Heart left ventricle (tissue), 13 donors: Measurements from ENCODE around the gene NDUFA8.

Experiments used
- POLR2A ChIP-seq, 2 donors: fragments of 450-650 bp; IDR thresholded peaks; one replicate each; pipeline ENCODE4 v1.6.1; 2017; ENCODE audit warnings: antibody characterized with exemption in 2 of 2, mild to moderate bottlenecking in 2 of 2, moderate library complexity in 2 of 2
- TF ChIP-seq, protein P1 (sequence below), 12 donors: fragments of 200-600 bp; sonication (generic) in 4 of 12; IDR thresholded peaks; one replicate each; pipeline versions ENCODE4 v1.5.0 to v1.8.0; 2018 to 2022; ENCODE audit warnings: antibody characterized with exemption in 12 of 12, mild to moderate bottlenecking in 5 of 12
- donor health status: ischemic (EF 13 %, LVEDD 7.1; RV severe dilation, severe dysfunction).
- donor health status: DM: no; HTN: yes; CAD: no.
- donor health status: DM: no; HTN: no; CAD: no.
- donor health status: ischemic (EF 25% LVEDD 6.9; RV normal size, moderate dysfunction).
- donor health status: ischemic (EF 25% LVEDD 5.7; RV mildly dilated, moderate dysfunction).
- donor health status: ischemic (EF 35%, LVEDD 5.7; RV mildly dilated, moderate dysfunction).
- donor health status: nonischemic (EF 11% LVEDD 7.7; RV severe dilation, severe dysfunction).
- donor health status: DM: yes; HTN: yes; CAD: no.
- donor health status: PGD.
- donor health status: ischemic (EF 29% LVEDD 5.4; RV normal size, mild dysfunction).
- donor health status: nonischemic (EF 23%, LVEDD 6.1; RV moderate dilation, normal function).

DNA sequence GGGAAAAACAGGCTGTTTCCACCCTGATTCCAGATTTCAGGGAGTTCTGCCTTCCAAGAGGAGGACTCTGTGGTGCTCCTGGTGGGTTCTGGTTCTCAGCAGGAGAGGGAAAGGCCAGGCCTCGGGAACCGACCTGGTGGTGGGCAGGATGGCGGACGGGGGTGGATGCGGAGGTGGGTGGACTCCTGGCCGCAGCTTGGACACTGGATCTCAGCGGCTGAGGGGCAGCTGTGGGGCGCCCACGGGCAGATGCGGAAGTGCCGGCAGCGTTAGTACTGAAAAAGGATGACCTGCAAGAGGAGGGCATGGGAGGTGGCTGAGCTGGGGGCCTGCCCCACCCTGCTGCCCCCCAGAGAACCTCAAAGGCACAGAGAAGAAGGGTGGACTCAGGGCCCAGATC is 44.9 kb upstream of the NDUFA8 start:
- TF ChIP-seq, protein P1, sequence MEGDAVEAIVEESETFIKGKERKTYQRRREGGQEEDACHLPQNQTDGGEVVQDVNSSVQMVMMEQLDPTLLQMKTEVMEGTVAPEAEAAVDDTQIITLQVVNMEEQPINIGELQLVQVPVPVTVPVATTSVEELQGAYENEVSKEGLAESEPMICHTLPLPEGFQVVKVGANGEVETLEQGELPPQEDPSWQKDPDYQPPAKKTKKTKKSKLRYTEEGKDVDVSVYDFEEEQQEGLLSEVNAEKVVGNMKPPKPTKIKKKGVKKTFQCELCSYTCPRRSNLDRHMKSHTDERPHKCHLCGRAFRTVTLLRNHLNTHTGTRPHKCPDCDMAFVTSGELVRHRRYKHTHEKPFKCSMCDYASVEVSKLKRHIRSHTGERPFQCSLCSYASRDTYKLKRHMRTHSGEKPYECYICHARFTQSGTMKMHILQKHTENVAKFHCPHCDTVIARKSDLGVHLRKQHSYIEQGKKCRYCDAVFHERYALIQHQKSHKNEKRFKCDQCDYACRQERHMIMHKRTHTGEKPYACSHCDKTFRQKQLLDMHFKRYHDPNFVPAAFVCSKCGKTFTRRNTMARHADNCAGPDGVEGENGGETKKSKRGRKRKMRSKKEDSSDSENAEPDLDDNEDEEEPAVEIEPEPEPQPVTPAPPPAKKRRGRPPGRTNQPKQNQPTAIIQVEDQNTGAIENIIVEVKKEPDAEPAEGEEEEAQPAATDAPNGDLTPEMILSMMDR (IDR thresholded peaks at IDR 0.05) = no peak
- TF ChIP-seq POLR2A (IDR thresholded peaks at IDR 0.05) = no peak
